CD4-positive, alpha-beta T cell (primary cell): ENCODE data around the gene IPCEF1. TPM values are rescaled to one million over a fixed set of nuclear protein-coding genes. Genes with fewer than 3 reads are reported as not detected.

Experiments
- ATAC-seq: fragments of 200-7000 bp; cut with Tn5 transposase; one replicate; pipeline ENCODE4 v1.10.0; 2022; ENCODE audit warnings: mild to moderate bottlenecking; ENCODE audit not compliant: poor library complexity
- CTCF ChIA-PET: fragments of 350-600 bp; sonication (Branson Sonifier 250); formaldehyde crosslinking; loops from one replicate; lab custom pipeline; 2021; ENCODE audit warnings: antibody characterized with exemption, inconsistent platforms; lab: Charles Lee
- POLR2A ChIA-PET: fragments of 350-600 bp; sonication (Branson Sonifier 250); formaldehyde crosslinking; loops from one replicate; lab custom pipeline; 2021; ENCODE audit warnings: antibody characterized with exemption, inconsistent platforms; lab: Charles Lee
- DNase-seq, 14 experiments: peaks; one replicate each; pipeline ENCODE4 v3.0.0-alpha.2; 2013 to 2020; ENCODE audit warnings: mixed read lengths in 2 of 14
- H3K27ac ChIP-seq, 2 donors: one replicate each; pipeline versions ENCODE4 v1.5.1 to v1.7.0; 2013; ENCODE audit warnings: low read length in 2 of 2, low read depth in 1 of 2, mild to moderate bottlenecking in 1 of 2
- H3K27me3 ChIP-seq, 2 experiments: 1 replicate in 1 of 2; 2 replicates in 1 of 2; pipeline versions ENCODE4 v1.6.1 to v1.7.0; 2013; ENCODE audit warnings: low read length in 2 of 2, control low read depth in 1 of 2, mild to moderate bottlenecking in 1 of 2, moderate library complexity in 1 of 2; ENCODE audit not compliant: insufficient read depth in 2 of 2, control insufficient read depth in 1 of 2
- H3K36me3 ChIP-seq: one replicate; pipeline ENCODE4 v1.6.1; 2013; ENCODE audit warnings: low read length, control low read depth; ENCODE audit not compliant: insufficient read depth
- H3K4me1 ChIP-seq: one replicate; pipeline ENCODE4 v1.6.1; 2013; ENCODE audit warnings: low read length, control low read depth; ENCODE audit not compliant: insufficient read depth
- H3K4me3 ChIP-seq: one replicate; pipeline ENCODE4 v1.5.1; 2013; ENCODE audit warnings: mild to moderate bottlenecking, low read length, moderate library complexity
- H3K9me3 ChIP-seq, 2 experiments: 1 replicate in 1 of 2; 2 replicates in 1 of 2; pipeline versions ENCODE4 v1.6.1 to v1.7.0; 2013; ENCODE audit warnings: low read length in 2 of 2, mild to moderate bottlenecking in 2 of 2, control low read depth in 1 of 2, moderate library complexity in 1 of 2; ENCODE audit not compliant: control insufficient read depth in 1 of 2, insufficient read depth in 1 of 2
- H3K27ac Mint-ChIP-seq: one replicate; pipeline ENCODE4 v1.8.0; 2020; ENCODE audit warnings: mixed read lengths
- H3K27me3 Mint-ChIP-seq: one replicate; pipeline ENCODE4 v1.8.0; 2021; ENCODE audit warnings: mixed read lengths
- H3K36me3 Mint-ChIP-seq: one replicate; pipeline ENCODE4 v1.8.0; 2021; ENCODE audit warnings: low read depth, mixed read lengths
- H3K4me1 Mint-ChIP-seq: one replicate; pipeline ENCODE4 v1.8.0; 2021; ENCODE audit warnings: low read depth, mixed read lengths
- H3K4me3 Mint-ChIP-seq: one replicate; pipeline ENCODE4 v1.8.0; 2020; ENCODE audit warnings: mild to moderate bottlenecking, mixed read lengths
- H3K9me3 Mint-ChIP-seq: one replicate; pipeline ENCODE4 v1.8.0; 2020; ENCODE audit warnings: mixed read lengths
- CTCF ChIP-seq: fragments of 200-600 bp; IDR thresholded peaks from one replicate; pipeline ENCODE4 v1.8.0; 2022; ENCODE audit warnings: antibody characterized with exemption, mild to moderate bottlenecking
- intact Hi-C, 2 experiments: fragments of 100-400 bp; cut with DNase I in 1 of 2; cut with micrococcal nuclease in 1 of 2; formaldehyde crosslinking; loops; one replicate each; pipeline versions ENCODE4 v1.15.1 to v1.9.0; 2023 to 2025; cut with DNase I, micrococcal nuclease
- total RNA-seq, 174 experiments: library from RNA in 2 of 174; stranded (reverse) in 2 of 174; gene quantifications; one replicate each; pipeline ENCODE4 v1.2.3 and lab custom pipeline; 2021 to 2026

Gene IPCEF1
- total RNA-seq, 2 experiments from 2014 or later, result 92.4 to 96.8 TPM

- ATAC-seq, result no peak
- ChIA-PET CTCF (no interaction called here), POLR2A (no interaction called here)
- Mint-ChIP-seq H3K36me3 (no peaks in the 10 kb centered on the region), H3K4me1 (no peaks in the 10 kb centered on the region), H3K4me3 (no peak overlapping the region), H3K27ac (no peak overlapping the region), H3K27me3 (no peaks in the 10 kb centered on the region), H3K9me3 (peaks cover 3% of the 10 kb centered on the region)
- no peak for TF ChIP-seq CTCF
- Histone ChIP-seq H3K27ac (no peak overlapping the region), H3K4me1 (no peaks in the 10 kb centered on the region), H3K4me3 (no peak overlapping the region), H3K9me3 (peaks cover 0 to 6% of the 10 kb centered on the region in 2 experiments), H3K27me3 (no peaks in the 10 kb centered on the region), H3K36me3 (no peaks in the 10 kb centered on the region)
- no peak for DNase-seq
- intact Hi-C loops, result no loop called here
Measured at GRCh38 chr6:154350293-154350692, 6.3 kb downstream of the IPCEF1 start.

GRCh38 chr6:154347981-154348380 is 8.6 kb downstream of the IPCEF1 start:
- intact Hi-C loops, result no loop called here
- ATAC-seq (no peak), DNase-seq (no peak)
- Histone ChIP-seq H3K4me3 (no peak overlapping the region), H3K27ac (no peak overlapping the region), H3K9me3 (peaks cover 0 to 6% of the 10 kb centered on the region in 2 experiments), H3K27me3 (no peaks in the 10 kb centered on the region), H3K36me3 (no peaks in the 10 kb centered on the region), H3K4me1 (no peaks in the 10 kb centered on the region)
- CTCF ChIA-PET, result no interaction called here
- no peaks in the 10 kb centered on the region for H3K4me1 Mint-ChIP-seq
- no peak overlapping the region for H3K4me3 Mint-ChIP-seq
- no peak for TF ChIP-seq CTCF
- H3K9me3 Mint-ChIP-seq, result peaks cover 3% of the 10 kb centered on the region
- H3K27ac Mint-ChIP-seq, result no peak overlapping the region
- no peaks in the 10 kb centered on the region for H3K27me3 Mint-ChIP-seq
- H3K36me3 Mint-ChIP-seq, result no peaks in the 10 kb centered on the region
- POLR2A ChIA-PET, result no interaction called here

GRCh38 chr6:154345811-154346210 is 10.8 kb downstream of the IPCEF1 start:
- POLR2A ChIA-PET, result no interaction called here
- H3K4me1 Mint-ChIP-seq, result no peaks in the 10 kb centered on the region

More at GRCh38 chr6:154345811-154346210, 10.8 kb downstream of the IPCEF1 start:
- no peaks in the 10 kb centered on the region for H3K27me3 ChIP-seq
- H3K27ac ChIP-seq, result no peak overlapping the region
- H3K4me3 ChIP-seq, result no peak overlapping the region
- H3K4me1 ChIP-seq, result no peaks in the 10 kb centered on the region
- CTCF ChIA-PET, result no interaction called here
- DNase-seq, result no peak
- H3K36me3 ChIP-seq, result no peaks in the 10 kb centered on the region
- no peak for ATAC-seq
- intact Hi-C loops, result no loop called here
- no peaks in the 10 kb centered on the region for H3K36me3 Mint-ChIP-seq
- H3K9me3 ChIP-seq, result peaks cover 0 to 6% of the 10 kb centered on the region in 2 experiments
- TF ChIP-seq CTCF, result no peak
- no peak overlapping the region for H3K27ac Mint-ChIP-seq
- no peaks in the 10 kb centered on the region for H3K27me3 Mint-ChIP-seq
- no peak overlapping the region for H3K4me3 Mint-ChIP-seq
- peaks cover 3% of the 10 kb centered on the region for H3K9me3 Mint-ChIP-seq
